Putamen (tissue), 1 donor: ENCODE measurements around the gene CATSPERZ.

Experiments used
- DNase-seq: peaks from one replicate; pipeline ENCODE4 v3.0.0-alpha.2; 2016; ENCODE audit warnings: low spot score

Gene CATSPERZ

DNA sequence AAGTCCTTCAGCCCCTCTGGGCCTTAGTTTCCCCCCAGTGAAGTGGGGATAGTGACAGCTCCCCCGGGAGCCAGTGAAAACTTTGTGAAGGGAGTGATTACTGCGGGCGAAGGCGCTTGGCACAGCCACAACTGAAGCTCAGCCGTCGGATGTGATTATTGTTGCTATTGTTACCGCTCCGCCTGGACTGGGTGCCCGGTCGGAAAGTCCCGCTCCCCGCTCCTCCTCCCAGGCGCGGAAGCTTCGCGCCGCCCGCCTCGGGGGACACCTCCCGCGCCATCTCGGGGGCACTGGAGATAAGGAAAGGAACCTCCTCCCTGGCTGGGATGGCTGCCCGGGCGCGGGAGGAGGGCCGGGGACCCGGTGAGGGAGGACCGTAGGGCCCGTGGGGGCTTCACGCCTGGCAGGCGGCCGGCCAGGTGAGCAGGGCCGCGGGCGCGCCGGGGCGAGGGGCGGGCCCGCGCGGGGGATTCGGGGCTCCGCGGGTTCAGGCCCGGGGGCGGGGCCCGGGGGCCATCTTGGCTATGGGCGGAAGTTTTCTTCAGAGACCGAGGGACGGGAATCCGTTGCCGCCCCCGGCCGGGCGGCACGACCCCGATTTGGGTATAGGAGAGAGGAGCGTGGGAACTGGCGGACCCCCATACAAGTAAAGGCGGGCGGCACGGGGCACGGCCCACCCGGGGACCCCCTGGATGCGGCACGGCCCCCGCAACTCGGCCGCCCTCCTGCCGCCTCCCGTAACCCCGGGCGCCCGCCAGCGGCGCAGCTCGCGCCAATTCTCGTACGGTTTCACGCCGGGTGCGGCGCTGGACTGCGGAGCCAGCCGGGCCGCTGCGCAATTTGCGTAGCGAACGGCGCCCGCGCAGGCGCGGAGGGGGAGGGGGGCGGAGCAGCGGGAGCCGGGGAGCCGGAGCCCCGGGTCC lies 14.9 kb upstream of the CATSPERZ start, which contains the start of gene GPR137:
TSS of gene GPR137 (plus strand) at position 887 of the 923 bp plus-strand sequence. CDS start 677 bp downstream, outside the sequence.
- peak; percentile 87 for DNase-seq

DNA sequence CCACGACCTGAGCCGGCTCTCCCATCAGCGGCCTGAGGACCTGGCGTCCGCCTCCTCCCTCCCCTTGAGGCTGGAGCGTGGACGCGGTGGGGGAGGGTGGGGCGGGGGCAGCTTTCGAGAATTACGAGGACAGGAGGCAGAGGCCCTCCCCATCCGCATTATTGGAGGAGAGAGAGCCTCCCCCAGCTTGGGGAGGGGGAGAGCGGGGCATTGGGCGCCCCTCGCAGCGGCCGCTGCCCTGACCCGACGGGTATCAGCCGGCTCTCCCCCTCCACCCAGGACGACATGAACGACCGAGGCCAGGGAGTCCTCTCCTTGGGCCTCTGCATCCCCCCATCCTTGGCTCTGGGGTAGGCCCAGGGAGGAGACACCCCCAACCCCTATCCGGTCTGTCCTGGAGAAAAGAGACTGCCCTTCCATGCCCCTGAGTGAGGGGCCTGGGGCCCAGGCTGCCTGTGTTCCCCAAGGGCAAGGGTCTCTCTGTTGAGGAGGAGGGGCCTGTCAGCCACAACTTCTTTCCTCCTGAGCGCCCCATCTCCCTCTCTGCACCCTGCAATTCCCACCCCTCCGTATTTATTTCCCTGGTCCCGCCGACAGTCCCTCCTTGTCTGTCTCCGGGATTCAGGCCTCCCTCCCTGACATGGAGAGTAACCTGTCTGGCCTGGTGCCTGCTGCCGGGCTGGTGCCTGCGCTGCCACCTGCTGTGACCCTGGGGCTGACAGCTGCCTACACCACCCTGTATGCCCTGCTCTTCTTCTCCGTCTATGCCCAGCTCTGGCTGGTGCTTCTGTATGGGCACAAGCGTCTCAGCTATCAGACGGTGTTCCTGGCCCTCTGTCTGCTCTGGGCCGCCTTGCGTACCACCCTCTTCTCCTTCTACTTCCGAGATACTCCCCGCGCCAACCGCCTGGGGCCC lies 14.0 kb upstream of the CATSPERZ start:
- DNase-seq, result no peak

DNA sequence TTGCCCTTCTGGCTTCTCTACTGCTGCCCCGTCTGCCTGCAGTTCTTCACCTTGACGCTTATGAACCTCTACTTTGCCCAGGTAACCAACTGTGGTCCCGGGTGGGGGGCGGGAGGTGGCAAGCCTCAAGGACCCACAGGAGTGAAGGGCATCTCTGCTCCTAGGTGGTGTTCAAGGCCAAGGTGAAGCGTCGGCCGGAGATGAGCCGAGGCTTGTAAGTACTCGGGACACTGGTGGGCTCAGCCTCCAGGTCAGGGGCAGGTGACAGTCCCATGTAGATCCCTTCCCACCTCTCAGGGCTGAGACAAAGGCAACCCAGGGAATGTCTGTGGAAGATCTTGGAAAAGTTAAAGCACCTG lies 13.4 kb upstream of the CATSPERZ start:
- no peak for DNase-seq

DNA sequence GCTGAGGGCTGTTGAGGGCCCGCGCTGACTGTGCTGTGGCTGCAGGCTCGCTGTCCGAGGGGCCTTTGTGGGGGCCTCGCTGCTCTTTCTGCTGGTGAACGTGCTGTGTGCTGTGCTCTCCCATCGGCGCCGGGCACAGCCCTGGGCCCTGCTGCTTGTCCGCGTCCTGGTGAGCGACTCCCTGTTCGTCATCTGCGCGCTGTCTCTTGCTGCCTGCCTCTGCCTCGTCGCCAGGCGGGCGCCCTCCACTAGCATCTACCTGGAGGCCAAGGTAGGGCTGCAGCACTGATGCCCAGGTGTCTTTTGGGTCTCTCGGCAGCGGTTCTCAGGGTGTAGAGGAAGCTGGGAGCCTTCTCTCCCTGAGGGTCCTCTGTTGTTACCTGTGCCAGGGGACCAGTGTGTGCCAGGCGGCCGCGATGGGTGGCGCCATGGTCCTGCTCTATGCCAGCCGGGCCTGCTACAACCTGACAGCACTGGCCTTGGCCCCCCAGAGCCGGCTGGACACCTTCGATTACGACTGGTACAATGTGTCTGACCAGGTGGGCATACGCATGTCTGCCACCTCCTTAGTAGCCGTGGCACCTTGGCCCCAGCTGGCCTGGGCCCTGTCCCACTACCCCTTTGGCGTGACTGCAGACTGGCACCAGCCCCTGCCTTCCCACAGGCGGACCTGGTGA lies 12.3 kb upstream of the CATSPERZ start:
- DNase-seq, result no peak

DNA sequence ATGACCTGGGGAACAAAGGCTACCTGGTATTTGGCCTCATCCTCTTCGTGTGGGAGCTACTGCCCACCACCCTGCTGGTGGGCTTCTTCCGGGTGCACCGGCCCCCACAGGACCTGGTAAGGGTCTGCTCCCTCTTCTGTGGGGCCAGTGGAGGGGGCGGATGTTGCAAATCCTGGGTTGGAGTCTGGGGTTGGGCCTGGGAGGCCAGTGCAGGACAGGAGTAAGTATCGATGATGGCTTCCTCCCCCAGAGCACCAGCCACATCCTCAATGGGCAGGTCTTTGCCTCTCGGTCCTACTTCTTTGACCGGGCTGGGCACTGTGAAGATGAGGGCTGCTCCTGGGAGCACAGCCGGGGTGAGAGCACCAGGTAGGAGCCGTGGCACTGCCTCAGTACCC lies 11.8 kb upstream of the CATSPERZ start:
- no peak for DNase-seq

DNA sequence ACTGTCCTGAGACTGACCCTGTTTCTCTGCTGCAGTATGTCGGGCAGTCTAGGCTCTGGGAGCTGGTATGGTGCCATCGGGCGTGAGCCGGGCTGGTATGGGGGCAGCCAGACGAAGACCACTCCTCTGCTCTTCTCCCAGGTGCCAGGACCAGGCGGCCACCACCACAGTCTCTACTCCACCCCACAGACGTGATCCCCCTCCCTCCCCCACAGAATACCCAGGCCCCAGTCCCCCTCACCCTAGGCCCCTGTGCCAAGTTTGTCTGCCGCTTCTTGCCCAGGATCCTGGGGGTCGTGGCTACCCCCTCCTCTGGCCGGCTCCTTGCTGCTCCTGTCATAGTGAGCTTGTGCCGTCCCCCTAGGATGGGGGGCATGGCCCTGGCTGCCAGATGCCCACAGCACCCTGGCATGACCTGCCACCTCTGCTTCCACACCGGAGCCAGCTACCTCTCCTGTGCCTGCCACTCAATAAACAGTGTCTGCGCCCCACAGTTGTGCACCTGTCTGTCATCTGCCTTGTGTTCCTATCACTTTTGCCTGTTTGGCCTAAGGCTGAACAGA lies 11.1 kb upstream of the CATSPERZ start:
- DNase-seq, result no peak

DNA sequence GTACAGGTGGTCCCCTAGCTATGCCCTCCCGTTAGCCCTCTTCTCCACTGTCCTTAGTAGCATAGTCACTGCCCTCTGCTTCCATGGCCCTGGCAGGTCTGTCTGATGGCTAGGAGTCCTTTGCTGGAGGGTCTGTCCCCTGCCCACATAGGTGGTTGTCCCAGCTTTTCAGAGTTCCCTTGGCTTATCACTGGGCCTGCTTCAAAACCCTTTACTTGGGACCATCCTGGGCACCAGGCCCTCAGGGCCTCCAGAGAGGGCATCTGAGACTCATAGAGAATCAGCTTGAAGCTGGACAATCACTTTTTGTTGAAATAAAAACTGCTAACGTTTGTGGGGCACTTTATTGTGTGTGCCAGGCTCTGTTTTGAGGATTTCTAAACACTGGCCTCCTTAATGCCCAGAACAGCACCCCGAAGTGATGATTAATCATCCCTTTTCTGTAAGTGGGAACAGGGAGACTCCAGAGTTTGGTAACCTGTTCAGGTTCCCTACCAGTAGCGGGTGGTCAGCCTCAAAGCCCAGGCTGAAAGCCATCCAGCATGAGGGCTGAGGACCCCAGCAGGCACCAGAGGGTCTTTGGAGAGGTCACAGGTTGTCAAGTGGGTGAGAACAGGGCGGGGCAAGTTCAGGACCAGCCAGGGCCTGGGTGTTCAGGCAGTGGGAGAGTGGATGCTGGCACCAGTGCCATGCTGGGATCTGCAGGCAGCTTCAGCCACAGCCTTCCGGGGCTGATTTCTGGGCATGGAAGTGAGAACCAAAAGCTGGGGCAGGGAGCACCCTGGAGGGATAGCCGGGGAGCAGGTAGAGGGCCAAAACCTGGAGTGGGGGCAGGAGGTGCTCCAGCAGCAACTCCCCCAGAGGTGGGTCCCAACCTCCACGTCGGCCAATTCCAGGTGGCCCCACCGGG lies 9.6 kb upstream of the CATSPERZ start:
- DNase-seq, result no peak

DNA sequence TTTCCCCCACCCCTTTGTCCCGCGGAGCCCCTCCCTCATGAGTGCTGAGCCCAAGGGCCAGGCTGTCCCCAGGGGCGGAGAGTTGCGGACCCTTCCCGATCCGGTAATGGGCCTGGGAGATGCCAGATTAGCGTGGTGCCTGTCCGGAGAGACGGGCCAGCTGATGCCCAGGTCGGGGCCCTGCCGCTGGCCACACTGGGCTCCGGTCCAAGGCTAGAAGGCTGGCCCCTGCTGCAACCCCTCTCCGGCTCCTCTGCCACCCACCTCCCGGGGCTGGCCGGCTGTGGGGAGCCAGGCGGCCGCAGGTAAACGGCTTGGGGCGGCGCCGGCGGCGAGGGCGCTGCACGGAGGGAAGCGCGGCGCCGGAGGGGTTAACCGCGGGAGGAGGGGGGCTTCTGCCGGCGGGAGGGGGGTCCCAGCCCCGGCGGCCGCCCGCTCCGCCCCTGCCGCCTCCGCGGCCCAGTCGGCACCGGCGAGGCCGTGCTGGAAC lies 8.9 kb upstream of the CATSPERZ start, which contains the start of gene KCNK4:
TSS of gene KCNK4 (plus strand) at position 41 of the 490 bp plus-strand sequence. CDS start 1,717 bp downstream, outside the sequence.
- no peak for DNase-seq

DNA sequence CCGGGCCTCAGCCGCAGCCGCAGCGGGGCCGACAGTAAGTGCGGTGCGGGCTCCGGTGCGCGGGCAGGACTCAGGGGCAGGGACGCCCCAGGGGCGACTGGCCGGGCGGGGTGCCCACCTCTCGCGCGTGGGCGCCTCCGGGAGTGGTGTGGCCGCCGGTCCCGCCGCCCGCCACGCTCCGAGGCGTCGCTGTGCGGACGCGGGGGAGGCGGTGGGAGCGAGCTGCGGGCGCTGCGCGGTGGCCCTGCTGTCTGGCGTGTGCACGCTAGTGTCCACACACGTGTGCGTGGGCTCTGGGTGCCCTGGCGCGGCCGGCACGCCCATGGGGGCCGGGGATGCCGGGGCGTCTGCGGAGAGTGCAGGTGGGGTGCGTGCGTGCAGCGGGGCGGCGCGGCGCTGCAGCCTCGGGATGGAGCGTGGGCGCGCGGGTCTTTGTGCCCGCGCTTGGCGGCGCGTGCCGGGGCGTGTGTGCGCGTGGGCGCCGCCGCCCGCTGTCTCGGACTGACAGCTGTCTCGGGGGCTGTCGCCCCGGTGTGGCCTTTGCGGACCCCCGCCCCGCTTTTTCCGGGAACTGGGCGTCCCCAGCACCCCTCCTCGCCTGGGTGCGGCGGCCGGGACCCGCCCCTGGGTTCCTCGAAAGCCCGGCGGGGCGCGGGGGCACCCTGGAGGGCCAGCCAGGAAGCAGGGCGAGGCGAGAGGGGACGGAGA lies 8.3 kb upstream of the CATSPERZ start:
- no peak for DNase-seq

DNA sequence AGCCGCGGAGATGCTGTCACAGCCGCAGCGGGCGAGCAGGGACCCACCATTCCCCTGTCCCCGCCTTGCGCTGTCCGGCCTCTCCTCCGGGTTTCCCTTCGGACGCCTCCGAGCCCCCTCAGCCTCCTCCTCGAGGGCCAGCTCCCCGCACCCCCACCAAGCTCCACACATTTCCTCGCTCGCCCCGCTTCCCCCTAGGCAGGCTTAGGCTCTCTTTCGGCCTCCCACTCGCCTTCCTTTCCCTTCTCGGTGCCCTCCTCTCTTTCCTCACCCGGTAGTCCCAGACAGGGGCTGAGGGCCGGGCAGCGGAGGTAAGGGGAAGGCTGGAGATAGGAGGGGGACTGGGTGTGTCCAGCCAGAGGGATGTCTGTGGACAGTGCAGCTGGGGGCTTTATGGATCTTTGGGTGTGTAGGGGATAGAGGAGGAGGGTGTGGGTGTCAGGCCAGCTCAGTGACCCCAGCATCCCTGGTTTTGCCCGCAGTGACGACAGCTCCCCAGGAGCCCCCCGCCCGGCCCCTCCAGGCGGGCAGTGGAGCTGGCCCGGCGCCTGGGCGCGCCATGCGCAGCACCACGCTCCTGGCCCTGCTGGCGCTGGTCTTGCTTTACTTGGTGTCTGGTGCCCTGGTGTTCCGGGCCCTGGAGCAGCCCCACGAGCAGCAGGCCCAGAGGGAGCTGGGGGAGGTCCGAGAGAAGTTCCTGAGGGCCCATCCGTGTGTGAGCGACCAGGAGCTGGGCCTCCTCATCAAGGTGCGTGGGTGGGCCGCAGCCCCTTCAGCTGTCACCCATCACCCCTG lies 7.5 kb upstream of the CATSPERZ start:
- DNase-seq, result no peak

DNA sequence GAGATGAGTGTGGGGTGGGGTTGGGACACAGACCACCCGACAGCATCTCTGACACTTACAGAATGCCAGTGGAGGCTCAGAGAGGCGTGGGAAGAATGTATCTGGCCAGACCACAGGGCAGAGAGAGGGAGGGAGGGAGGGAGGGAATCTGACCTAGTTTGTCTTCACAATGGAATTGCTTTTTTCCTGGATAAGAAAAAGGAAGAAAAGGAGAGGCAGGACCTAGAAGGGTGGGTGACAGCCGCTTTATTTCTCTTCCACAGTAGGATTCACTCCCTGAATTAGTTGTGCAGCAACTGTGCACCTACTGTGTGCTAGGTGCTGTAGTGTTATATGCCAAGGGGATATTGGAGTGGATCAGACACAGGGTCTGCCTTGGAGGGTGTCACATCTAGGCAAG lies 5.4 kb upstream of the CATSPERZ start:
- DNase-seq, result no peak

DNA sequence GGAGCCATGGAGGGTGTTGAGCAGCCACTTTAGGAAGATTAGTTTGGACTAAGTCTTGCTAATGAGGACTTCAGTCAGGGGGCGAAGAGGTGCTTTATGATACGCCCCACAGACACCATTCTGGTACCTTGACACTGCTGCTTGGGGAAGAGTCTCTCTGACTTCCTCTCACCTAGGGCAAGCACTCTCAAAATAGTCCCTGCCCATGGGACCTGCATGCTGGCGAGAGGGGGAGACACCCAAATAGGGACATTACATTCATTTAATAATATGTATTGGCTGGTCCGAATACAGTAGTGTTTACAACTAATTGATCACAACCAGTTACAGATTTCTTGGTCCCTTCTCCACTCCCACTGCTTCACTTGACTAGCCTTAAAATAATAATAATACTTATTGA lies 4.4 kb upstream of the CATSPERZ start:
- DNase-seq, result no peak

DNA sequence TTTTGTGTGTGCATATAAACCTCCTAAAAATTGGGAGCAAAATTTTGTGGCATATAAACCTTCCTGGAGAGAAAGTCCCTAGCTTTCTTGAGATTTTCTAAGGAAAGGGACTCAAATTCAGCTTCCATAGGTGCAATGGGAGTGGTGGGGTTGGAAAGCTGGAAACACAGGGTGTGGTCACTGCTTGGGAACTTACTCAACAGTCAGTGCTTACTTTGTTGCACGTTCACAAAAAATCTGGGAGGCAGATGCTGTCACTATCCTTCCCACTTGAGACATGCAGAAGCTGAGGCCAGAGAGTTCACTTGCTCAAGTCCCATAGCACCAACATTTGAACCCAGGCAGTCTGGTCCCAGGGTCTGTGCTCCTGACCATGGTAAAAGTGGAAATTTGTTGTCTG lies 3.9 kb upstream of the CATSPERZ start:
- DNase-seq, result no peak

DNA sequence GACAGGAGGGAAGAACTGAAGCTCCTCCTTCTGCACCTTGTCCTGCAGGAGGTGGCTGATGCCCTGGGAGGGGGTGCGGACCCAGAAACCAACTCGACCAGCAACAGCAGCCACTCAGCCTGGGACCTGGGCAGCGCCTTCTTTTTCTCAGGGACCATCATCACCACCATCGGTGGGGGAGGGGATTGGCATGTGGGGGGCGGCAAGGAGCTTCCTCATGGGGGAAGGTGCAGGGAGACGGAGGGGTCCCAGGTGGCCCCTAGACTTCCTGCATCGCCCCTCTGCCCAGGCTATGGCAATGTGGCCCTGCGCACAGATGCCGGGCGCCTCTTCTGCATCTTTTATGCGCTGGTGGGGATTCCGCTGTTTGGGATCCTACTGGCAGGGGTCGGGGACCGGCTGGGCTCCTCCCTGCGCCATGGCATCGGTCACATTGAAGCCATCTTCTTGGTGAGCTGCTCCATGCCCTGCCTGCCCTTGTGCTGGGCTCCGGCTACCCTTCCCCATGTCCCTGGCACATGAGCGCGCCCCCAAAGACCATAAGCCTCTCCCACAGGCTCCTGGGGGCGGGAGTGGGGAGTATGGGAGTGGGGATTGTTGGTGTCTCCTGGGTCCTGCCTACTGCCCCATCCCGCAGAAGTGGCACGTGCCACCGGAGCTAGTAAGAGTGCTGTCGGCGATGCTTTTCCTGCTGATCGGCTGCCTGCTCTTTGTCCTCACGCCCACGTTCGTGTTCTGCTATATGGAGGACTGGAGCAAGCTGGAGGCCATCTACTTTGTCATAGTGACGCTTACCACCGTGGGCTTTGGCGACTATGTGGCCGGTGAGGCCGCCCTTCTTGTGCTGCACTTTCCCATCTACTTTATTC lies 3.1 kb upstream of the CATSPERZ start:
- no peak for DNase-seq

DNA sequence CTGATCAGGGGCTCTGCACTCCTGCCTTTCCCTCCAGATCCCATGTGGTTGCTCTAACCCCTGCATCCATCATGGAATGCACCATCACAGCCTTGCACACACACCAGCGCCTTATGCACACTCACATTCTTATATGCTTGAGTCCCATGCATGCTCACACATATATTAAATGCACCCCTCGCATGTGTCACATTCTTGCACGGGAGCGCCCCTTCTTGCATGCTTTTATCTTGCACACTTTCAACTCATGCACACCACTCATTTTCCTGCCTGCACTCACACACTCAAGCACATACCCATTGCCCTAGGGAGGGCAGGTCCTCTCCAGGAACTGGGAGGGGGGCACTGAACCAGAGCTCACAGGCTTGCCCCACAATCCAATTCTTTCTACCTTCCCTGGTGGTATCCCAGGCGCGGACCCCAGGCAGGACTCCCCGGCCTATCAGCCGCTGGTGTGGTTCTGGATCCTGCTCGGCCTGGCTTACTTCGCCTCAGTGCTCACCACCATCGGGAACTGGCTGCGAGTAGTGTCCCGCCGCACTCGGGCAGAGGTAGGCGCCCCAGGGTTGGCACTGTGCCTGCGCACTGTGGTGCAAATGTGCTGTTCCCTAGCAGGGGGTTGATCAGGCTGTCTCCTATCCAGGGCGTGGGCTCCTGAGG lies 2.3 kb upstream of the CATSPERZ start:
- no peak for DNase-seq

DNA sequence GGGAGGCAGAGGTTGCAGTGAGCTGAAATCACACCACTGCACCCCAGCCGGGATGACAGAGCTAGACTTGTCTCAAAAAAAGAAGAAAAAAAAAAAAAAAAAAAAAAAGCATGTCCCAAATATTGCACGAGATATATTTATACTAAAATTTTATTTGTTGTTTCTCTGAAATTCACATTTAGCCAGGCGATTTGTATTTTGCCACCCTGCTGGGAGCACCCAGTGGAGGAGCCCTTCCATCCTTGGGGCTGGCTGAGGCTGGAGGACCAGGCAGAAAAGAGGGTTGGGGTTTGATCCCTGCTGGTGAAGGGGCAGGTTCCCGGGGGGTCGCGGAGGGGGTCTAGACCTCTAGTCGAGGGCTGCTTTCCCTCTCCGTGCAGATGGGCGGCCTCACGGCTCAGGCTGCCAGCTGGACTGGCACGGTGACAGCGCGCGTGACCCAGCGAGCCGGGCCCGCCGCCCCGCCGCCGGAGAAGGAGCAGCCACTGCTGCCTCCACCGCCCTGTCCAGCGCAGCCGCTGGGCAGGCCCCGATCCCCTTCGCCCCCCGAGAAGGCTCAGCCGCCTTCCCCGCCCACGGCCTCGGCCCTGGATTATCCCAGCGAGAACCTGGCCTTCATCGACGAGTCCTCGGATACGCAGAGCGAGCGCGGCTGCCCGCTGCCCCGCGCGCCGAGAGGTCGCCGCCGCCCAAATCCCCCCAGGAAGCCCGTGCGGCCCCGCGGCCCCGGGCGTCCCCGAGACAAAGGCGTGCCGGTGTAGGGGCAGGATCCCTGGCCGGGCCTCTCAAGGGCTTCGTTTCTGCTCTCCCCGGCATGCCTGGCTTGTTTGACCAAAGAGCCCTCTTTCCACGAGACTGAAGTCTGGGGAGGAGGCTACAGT lies 952 bp upstream of the CATSPERZ start:
- DNase-seq, result peak; percentile 68
